ENCODE results near the gene SENP1.

SENP1 gene

GRCh38 chr12:48077111-48077510 is 28.8 kb downstream of the SENP1 start:
- Histone ChIP-seq H3K79me2 (ENCODE audit: insufficient read depth, low read depth) (no peaks in the 10 kb centered on the region), H3K4me1 (ENCODE audit: low read depth, poor library complexity, severe bottlenecking) (no peaks in the 10 kb centered on the region), H3K27ac (no peak overlapping the region), H3K4me3 (IDR thresholded peaks at IDR 0.05; ENCODE audit: insufficient read depth, low read depth, low read length) (no peak overlapping the region), H3K9ac (no peak overlapping the region), H3K27me3 (ENCODE audit: insufficient read depth, low read depth) (no peaks in the 10 kb centered on the region), H2AFZ (ENCODE audit: low read depth) (no peak overlapping the region), H3K4me2 (no peak overlapping the region), H4K20me1 (ENCODE audit: insufficient read depth) (no peaks in the 10 kb centered on the region), H3K36me3 (ENCODE audit: insufficient read depth) (0 out of 2 replicates have a peak, but pooled peaks cover 2% of the 10 kb centered on the region)
- no peak for TF ChIP-seq CTCF (conservative IDR thresholded peaks at IDR 0.05; ENCODE audit: low read depth, low read length)

- Histone ChIP-seq H3K36me3 (ENCODE audit: insufficient read depth) (0 out of 2 replicates have a peak, but pooled peaks cover 2% of the 10 kb centered on the region), H3K27me3 (ENCODE audit: insufficient read depth, low read depth) (no peaks in the 10 kb centered on the region), H3K4me2 (no peak overlapping the region), H3K27ac (no peak overlapping the region), H2AFZ (ENCODE audit: low read depth) (no peak overlapping the region), H3K79me2 (ENCODE audit: insufficient read depth, low read depth) (no peaks in the 10 kb centered on the region), H3K4me3 (IDR thresholded peaks at IDR 0.05; ENCODE audit: insufficient read depth, low read depth, low read length) (no peak overlapping the region), H3K9ac (no peak overlapping the region), H4K20me1 (ENCODE audit: insufficient read depth) (no peaks in the 10 kb centered on the region), H3K4me1 (ENCODE audit: low read depth, poor library complexity, severe bottlenecking) (no peaks in the 10 kb centered on the region)
- no peak for TF ChIP-seq CTCF (conservative IDR thresholded peaks at IDR 0.05; ENCODE audit: low read depth, low read length)
These were observed 30.0 kb downstream of the SENP1 start for GRCh38 chr12:48075832-48076231.

- Histone ChIP-seq H3K4me2 (no peak overlapping the region), H3K4me3 (IDR thresholded peaks at IDR 0.05; ENCODE audit: insufficient read depth, low read depth, low read length) (no peak overlapping the region), H3K79me2 (ENCODE audit: insufficient read depth, low read depth) (no peaks in the 10 kb centered on the region), H3K27ac (no peak overlapping the region), H3K4me1 (ENCODE audit: low read depth, poor library complexity, severe bottlenecking) (no peaks in the 10 kb centered on the region), H3K9ac (no peak overlapping the region), H3K36me3 (ENCODE audit: insufficient read depth) (peaks cover 1% of the 10 kb centered on the region; the same call in 1 of the 2 replicates), H4K20me1 (ENCODE audit: insufficient read depth) (no peaks in the 10 kb centered on the region), H2AFZ (ENCODE audit: low read depth) (no peak overlapping the region), H3K27me3 (ENCODE audit: insufficient read depth, low read depth) (no peaks in the 10 kb centered on the region)
- TF ChIP-seq CTCF (conservative IDR thresholded peaks at IDR 0.05; ENCODE audit: low read depth, low read length): no peak
These were observed 31.6 kb downstream of the SENP1 start for GRCh38 chr12:48074266-48074665.

GRCh38 chr12:48072266-48072665 is 33.6 kb downstream of the SENP1 start:
- Histone ChIP-seq H3K4me1 (ENCODE audit: low read depth, poor library complexity, severe bottlenecking) (no peaks in the 10 kb centered on the region), H3K79me2 (ENCODE audit: insufficient read depth, low read depth) (no peaks in the 10 kb centered on the region), H3K4me3 (IDR thresholded peaks at IDR 0.05; ENCODE audit: insufficient read depth, low read depth, low read length) (no peak overlapping the region), H2AFZ (ENCODE audit: low read depth) (no peak overlapping the region), H3K4me2 (no peak overlapping the region), H4K20me1 (ENCODE audit: insufficient read depth) (no peaks in the 10 kb centered on the region), H3K9ac (no peak overlapping the region), H3K27ac (no peak overlapping the region), H3K36me3 (ENCODE audit: insufficient read depth) (no peaks in the 10 kb centered on the region; the same call in 1 of the 2 replicates), H3K27me3 (ENCODE audit: insufficient read depth, low read depth) (no peaks in the 10 kb centered on the region)
- no peak for TF ChIP-seq CTCF (conservative IDR thresholded peaks at IDR 0.05; ENCODE audit: low read depth, low read length)
